Measurements from ENCODE around the gene WFDC8.
"Not testable (repeated sequence)": the region's sequence is repeated elsewhere in the genome, so short reads cannot be mapped to it uniquely, and the experiment has no call there.

WFDC8 gene

GRCh38 chr20:45581702-45582101 lies 2.6 kb upstream of the WFDC8 start:
- TF ChIP-seq CTCF (IDR thresholded peaks at IDR 0.05; ENCODE audit: low read depth, low read length), result no peak
- no peak overlapping the region for H3K4me3 ChIP-seq (ENCODE audit: low read depth, low read length)

- H3K4me3 ChIP-seq (ENCODE audit: low read depth, low read length), result no peak overlapping the region
- TF ChIP-seq CTCF (IDR thresholded peaks at IDR 0.05; ENCODE audit: low read depth, low read length), result no peak
These were observed 853 bp downstream of the WFDC8 start for GRCh38 chr20:45578231-45578630.

GRCh38 chr20:45576995-45577394 lies 2.1 kb downstream of the WFDC8 start:
- H3K4me3 ChIP-seq (ENCODE audit: low read depth, low read length), result no peak overlapping the region
- no peak for TF ChIP-seq CTCF (IDR thresholded peaks at IDR 0.05; ENCODE audit: low read depth, low read length)

- H3K4me3 ChIP-seq (ENCODE audit: low read depth, low read length), result no peak overlapping the region
- TF ChIP-seq CTCF (IDR thresholded peaks at IDR 0.05; ENCODE audit: low read depth, low read length), result no peak
These were observed 3.2 kb downstream of the WFDC8 start for GRCh38 chr20:45575931-45576330.

GRCh38 chr20:45569650-45570049 lies 9.4 kb downstream of the WFDC8 start:
- not testable (repeated sequence) for H3K4me3 ChIP-seq (ENCODE audit: low read depth, low read length)

- no peak for TF ChIP-seq CTCF (IDR thresholded peaks at IDR 0.05; ENCODE audit: low read depth, low read length)
- no peak overlapping the region for H3K4me3 ChIP-seq (ENCODE audit: low read depth, low read length)
These were observed 14.3 kb downstream of the WFDC8 start for GRCh38 chr20:45564760-45565276.

GRCh38 chr20:45555198-45555597 lies 23.9 kb downstream of the WFDC8 start:
- no peak overlapping the region for H3K4me3 ChIP-seq (ENCODE audit: low read depth, low read length)
- no peak for TF ChIP-seq CTCF (IDR thresholded peaks at IDR 0.05; ENCODE audit: low read depth, low read length)

- no peak for TF ChIP-seq CTCF (IDR thresholded peaks at IDR 0.05; ENCODE audit: low read depth, low read length)
These were observed 26.6 kb downstream of the WFDC8 start for GRCh38 chr20:45552456-45552855.

More at GRCh38 chr20:45552456-45552855, 26.6 kb downstream of the WFDC8 start:
- H3K4me3 ChIP-seq (ENCODE audit: low read depth, low read length), result no peak overlapping the region
